Caco-2 (cell line): ENCODE measurements around the gene LPCAT1. TPM values are rescaled to one million over a fixed set of nuclear protein-coding genes. Genes with fewer than 3 reads are reported as not detected.

ENCODE experiments used
- BruUV-seq: library from RNA; stranded (reverse); fragments of 400-500 nt; replicated peaks from 2 replicates; lab custom pipeline; 2021; lab: Mats Ljungman, UMichigan
- CTCF ChIA-PET: fragments of 300-600 bp; sonication (Branson Sonifier 250); formaldehyde crosslinking; loops from one replicate; lab custom pipeline; 2022; ENCODE audit warnings: antibody characterized with exemption; lab: Charles Lee
- POLR2A ChIA-PET: fragments of 300-600 bp; sonication (Branson Sonifier 250); formaldehyde crosslinking; loops from one replicate; lab custom pipeline; 2022; ENCODE audit warnings: antibody characterized with exemption; lab: Charles Lee
- DNase-seq, 2 experiments: peaks; one replicate each; pipeline versions ENCODE4 v3.0.0 to v3.0.0-alpha.2; 2020 to 2022
- H3K27me3 ChIP-seq: replicated peaks from 2 replicates; pipeline ENCODE4 v1.6.0; 2011; ENCODE audit warnings: low read length; ENCODE audit not compliant: control insufficient read depth, insufficient read depth
- H3K36me3 ChIP-seq: 2 replicates; pipeline ENCODE4 v1.5.1; 2011; ENCODE audit warnings: low read length; ENCODE audit not compliant: control insufficient read depth, insufficient read depth
- H3K4me1 ChIP-seq: fragments of 250-450 bp; sonication (Bioruptor Pico); 2 replicates; pipeline ENCODE4 v1.5.1; 2020; ENCODE audit warnings: mild to moderate bottlenecking
- H3K4me3 ChIP-seq: 2 replicates; pipeline ENCODE4 v1.5.1; 2011; ENCODE audit warnings: low read depth, mild to moderate bottlenecking, control low read depth, low read length
- H3K9me3 ChIP-seq: fragments of 250-450 bp; sonication (Bioruptor Pico); 2 replicates; pipeline ENCODE4 v1.5.1; 2020; ENCODE audit warnings: mild to moderate bottlenecking, moderate library complexity
- H3K27ac Mint-ChIP-seq: one replicate; pipeline ENCODE4 v1.8.0; 2022; ENCODE audit warnings: mixed read lengths; ENCODE audit not compliant: unreplicated experiment
- H3K27me3 Mint-ChIP-seq: one replicate; pipeline ENCODE4 v1.8.0; 2022; ENCODE audit warnings: mixed read lengths; ENCODE audit not compliant: insufficient read depth, unreplicated experiment
- H3K36me3 Mint-ChIP-seq: one replicate; pipeline ENCODE4 v1.8.0; 2022; ENCODE audit warnings: mild to moderate bottlenecking, mixed read lengths; ENCODE audit not compliant: insufficient read depth, unreplicated experiment
- H3K4me1 Mint-ChIP-seq: one replicate; pipeline ENCODE4 v1.8.0; 2022; ENCODE audit warnings: low read depth, mixed read lengths; ENCODE audit not compliant: unreplicated experiment
- H3K4me3 Mint-ChIP-seq: one replicate; pipeline ENCODE4 v1.8.0; 2022; ENCODE audit warnings: mild to moderate bottlenecking, moderate library complexity, mixed read lengths; ENCODE audit not compliant: unreplicated experiment
- H3K9me3 Mint-ChIP-seq: one replicate; pipeline ENCODE4 v1.8.0; 2022; ENCODE audit warnings: mixed read lengths; ENCODE audit not compliant: unreplicated experiment
- CTCF ChIP-seq, 2 experiments: fragments of 200-600 bp in 1 of 2; IDR thresholded peaks; 1 replicate in 1 of 2; 2 replicates in 1 of 2; pipeline versions ENCODE4 v1.5.1 to v1.8.0; 2011 to 2022; ENCODE audit warnings: antibody characterized with exemption in 1 of 2, control low read depth in 1 of 2, inconsistent platforms in 1 of 2, low read depth in 1 of 2, low read length in 1 of 2, mild to moderate bottlenecking in 1 of 2, moderate library complexity in 1 of 2; ENCODE audit not compliant: insufficient read depth in 1 of 2, severe bottlenecking in 1 of 2, unreplicated experiment in 1 of 2
- intact Hi-C: fragments of 100-400 bp; cut with micrococcal nuclease; formaldehyde crosslinking; loops from one replicate; pipeline ENCODE4 v1.10.0; 2022; ENCODE audit not compliant: unreplicated experiment
- total RNA-seq: library from RNA; stranded (reverse); gene quantifications from 2 replicates; pipeline ENCODE4 v1.2.3, GENCODE V29; 2022

The LPCAT1 gene
- total RNA-seq, 1 experiment from 2014 or later, result 52.8 TPM

GRCh38 chr5:1543398-1544293, 19.9 kb upstream of the LPCAT1 start:
- no peak for TF ChIP-seq CTCF (IDR thresholded peaks at IDR 0.05; ENCODE audit: insufficient read depth in 1 of 2, low read depth in 1 of 2, low read length in 1 of 2, severe bottlenecking in 1 of 2, unreplicated experiment in 1 of 2)
- ChIA-PET CTCF (no interaction called here), POLR2A (no interaction called here)
- Histone ChIP-seq H3K27me3 (no peaks in the 10 kb centered on the region), H3K9me3 (no peaks in the 10 kb centered on the region), H3K4me3 (no peak overlapping the region), H3K36me3 (no peaks in the 10 kb centered on the region), H3K4me1 (no peaks in the 10 kb centered on the region)
- Mint-ChIP-seq H3K4me1 (no peaks in the 10 kb centered on the region), H3K27me3 (no peaks in the 10 kb centered on the region), H3K36me3 (no peaks in the 10 kb centered on the region), H3K9me3 (no peaks in the 10 kb centered on the region), H3K4me3 (no peak overlapping the region), H3K27ac (no peak overlapping the region)
- intact Hi-C loops, result no loop called here
- no TSS peak for BruUV-seq
- no peak for DNase-seq

- Histone ChIP-seq H3K4me1 (no peaks in the 10 kb centered on the region), H3K36me3 (no peaks in the 10 kb centered on the region), H3K27me3 (no peaks in the 10 kb centered on the region), H3K9me3 (no peaks in the 10 kb centered on the region; the same call in 1 of the 2 replicates), H3K4me3 (no peak overlapping the region)
- BruUV-seq, result no TSS peak
- Mint-ChIP-seq H3K4me3 (no peak overlapping the region), H3K27ac (no peak overlapping the region), H3K4me1 (no peaks in the 10 kb centered on the region), H3K27me3 (no peaks in the 10 kb centered on the region), H3K36me3 (no peaks in the 10 kb centered on the region), H3K9me3 (no peaks in the 10 kb centered on the region)
- ChIA-PET POLR2A (interaction anchor here (0.7 kb wide), 1 partner anchor 8 kb away, joined by 3 read pairs; no protein-coding TSS in a partner anchor), CTCF (no interaction called here)
- TF ChIP-seq CTCF (IDR thresholded peaks at IDR 0.05; ENCODE audit: insufficient read depth in 1 of 2, low read depth in 1 of 2, low read length in 1 of 2, severe bottlenecking in 1 of 2, unreplicated experiment in 1 of 2), result no peak
- no peak for DNase-seq
- intact Hi-C loops, result no loop called here
These were observed 19.0 kb upstream of the LPCAT1 start for GRCh38 chr5:1542781-1543180.

- Histone ChIP-seq H3K9me3 (no peaks in the 10 kb centered on the region; the same call in 1 of the 2 replicates), H3K4me1 (no peaks in the 10 kb centered on the region), H3K4me3 (no peak overlapping the region), H3K36me3 (no peaks in the 10 kb centered on the region), H3K27me3 (no peaks in the 10 kb centered on the region)
- ChIA-PET POLR2A (no interaction called here), CTCF (no interaction called here)
- no peak overlapping the region for H3K4me3 Mint-ChIP-seq
- no peaks in the 10 kb centered on the region for H3K9me3 Mint-ChIP-seq
- no peak for TF ChIP-seq CTCF (IDR thresholded peaks at IDR 0.05; ENCODE audit: insufficient read depth in 1 of 2, low read depth in 1 of 2, low read length in 1 of 2, severe bottlenecking in 1 of 2, unreplicated experiment in 1 of 2)
- intact Hi-C loops, result no loop called here
- H3K27me3 Mint-ChIP-seq, result no peaks in the 10 kb centered on the region
- no peak overlapping the region for H3K27ac Mint-ChIP-seq
- no peaks in the 10 kb centered on the region for H3K36me3 Mint-ChIP-seq
- BruUV-seq, result no TSS peak
- no peak for DNase-seq
- H3K4me1 Mint-ChIP-seq, result no peaks in the 10 kb centered on the region
These were observed 18.1 kb upstream of the LPCAT1 start for GRCh38 chr5:1541702-1542400.
